ENCODE data around the gene NDST3.

The NDST3 gene

DNA sequence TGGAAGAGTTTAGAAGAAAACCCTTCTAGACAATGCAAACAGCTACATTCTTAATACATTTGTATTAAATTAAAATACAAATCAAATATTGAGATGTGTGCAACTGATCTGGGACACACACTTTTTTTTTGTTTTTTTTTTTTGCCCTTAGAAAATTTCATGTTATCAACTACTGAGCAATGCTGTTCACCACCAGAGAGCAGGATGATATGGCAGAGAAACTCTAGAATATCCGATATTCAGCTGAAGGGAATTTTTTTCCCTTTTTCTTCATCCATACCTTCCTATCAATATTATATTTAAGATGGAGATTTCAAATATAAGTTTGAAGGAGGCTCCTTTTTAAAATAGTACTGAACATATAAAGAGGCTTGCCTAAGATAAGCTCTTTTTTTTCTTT lies 1.0 kb downstream of the NDST3 start:
- peaks cover 17% of the 10 kb centered on the region for H3K27me3 ChIP-seq (ENCODE audit: insufficient read depth, poor library complexity, severe bottlenecking)
- H3K4me3 ChIP-seq (replicated peaks; ENCODE audit: insufficient read depth, low read length): no peak overlapping the region
- TF ChIP-seq, protein P1, sequence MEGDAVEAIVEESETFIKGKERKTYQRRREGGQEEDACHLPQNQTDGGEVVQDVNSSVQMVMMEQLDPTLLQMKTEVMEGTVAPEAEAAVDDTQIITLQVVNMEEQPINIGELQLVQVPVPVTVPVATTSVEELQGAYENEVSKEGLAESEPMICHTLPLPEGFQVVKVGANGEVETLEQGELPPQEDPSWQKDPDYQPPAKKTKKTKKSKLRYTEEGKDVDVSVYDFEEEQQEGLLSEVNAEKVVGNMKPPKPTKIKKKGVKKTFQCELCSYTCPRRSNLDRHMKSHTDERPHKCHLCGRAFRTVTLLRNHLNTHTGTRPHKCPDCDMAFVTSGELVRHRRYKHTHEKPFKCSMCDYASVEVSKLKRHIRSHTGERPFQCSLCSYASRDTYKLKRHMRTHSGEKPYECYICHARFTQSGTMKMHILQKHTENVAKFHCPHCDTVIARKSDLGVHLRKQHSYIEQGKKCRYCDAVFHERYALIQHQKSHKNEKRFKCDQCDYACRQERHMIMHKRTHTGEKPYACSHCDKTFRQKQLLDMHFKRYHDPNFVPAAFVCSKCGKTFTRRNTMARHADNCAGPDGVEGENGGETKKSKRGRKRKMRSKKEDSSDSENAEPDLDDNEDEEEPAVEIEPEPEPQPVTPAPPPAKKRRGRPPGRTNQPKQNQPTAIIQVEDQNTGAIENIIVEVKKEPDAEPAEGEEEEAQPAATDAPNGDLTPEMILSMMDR (IDR thresholded peaks at IDR 0.05; ENCODE audit: insufficient read depth, low read length): no peak
- TF ChIP-seq, protein P2, sequence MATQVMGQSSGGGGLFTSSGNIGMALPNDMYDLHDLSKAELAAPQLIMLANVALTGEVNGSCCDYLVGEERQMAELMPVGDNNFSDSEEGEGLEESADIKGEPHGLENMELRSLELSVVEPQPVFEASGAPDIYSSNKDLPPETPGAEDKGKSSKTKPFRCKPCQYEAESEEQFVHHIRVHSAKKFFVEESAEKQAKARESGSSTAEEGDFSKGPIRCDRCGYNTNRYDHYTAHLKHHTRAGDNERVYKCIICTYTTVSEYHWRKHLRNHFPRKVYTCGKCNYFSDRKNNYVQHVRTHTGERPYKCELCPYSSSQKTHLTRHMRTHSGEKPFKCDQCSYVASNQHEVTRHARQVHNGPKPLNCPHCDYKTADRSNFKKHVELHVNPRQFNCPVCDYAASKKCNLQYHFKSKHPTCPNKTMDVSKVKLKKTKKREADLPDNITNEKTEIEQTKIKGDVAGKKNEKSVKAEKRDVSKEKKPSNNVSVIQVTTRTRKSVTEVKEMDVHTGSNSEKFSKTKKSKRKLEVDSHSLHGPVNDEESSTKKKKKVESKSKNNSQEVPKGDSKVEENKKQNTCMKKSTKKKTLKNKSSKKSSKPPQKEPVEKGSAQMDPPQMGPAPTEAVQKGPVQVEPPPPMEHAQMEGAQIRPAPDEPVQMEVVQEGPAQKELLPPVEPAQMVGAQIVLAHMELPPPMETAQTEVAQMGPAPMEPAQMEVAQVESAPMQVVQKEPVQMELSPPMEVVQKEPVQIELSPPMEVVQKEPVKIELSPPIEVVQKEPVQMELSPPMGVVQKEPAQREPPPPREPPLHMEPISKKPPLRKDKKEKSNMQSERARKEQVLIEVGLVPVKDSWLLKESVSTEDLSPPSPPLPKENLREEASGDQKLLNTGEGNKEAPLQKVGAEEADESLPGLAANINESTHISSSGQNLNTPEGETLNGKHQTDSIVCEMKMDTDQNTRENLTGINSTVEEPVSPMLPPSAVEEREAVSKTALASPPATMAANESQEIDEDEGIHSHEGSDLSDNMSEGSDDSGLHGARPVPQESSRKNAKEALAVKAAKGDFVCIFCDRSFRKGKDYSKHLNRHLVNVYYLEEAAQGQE (IDR thresholded peaks at IDR 0.05; ENCODE audit: insufficient replicate concordance, low read depth): no peak
- TF ChIP-seq POLR2AphosphoS5 (IDR thresholded peaks at IDR 0.05; ENCODE audit: low read depth) (no peak), SPI1 (IDR thresholded peaks at IDR 0.05; ENCODE audit: borderline replicate concordance, low read depth) (no peak), GABPA (IDR thresholded peaks at IDR 0.05; ENCODE audit: low read depth) (no peak)
- no peak overlapping the region for H3K27ac ChIP-seq (replicated peaks)
- no peak for DNase-seq (ENCODE audit: low read depth in 1 of 2, low spot score in 1 of 2)

DNA sequence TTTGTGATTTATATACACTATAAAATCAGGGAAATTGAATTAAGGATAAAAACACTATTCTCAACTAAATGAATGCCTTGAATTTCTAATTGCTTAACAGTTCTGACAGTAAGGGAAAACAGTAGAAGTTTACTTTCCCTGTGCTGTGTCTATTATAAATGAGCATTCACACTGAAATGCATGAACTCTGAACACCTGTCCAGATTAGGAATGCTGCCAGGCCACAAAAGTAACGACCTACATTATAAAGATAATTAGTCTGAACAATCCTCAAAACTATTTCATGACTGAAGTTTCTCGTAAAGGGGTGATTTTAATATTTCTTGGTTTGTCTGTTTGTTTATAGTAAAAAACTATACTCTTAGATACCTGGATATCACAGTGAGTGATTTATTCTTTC lies 2.0 kb downstream of the NDST3 start:
- H3K27ac ChIP-seq (replicated peaks): no peak overlapping the region
- H3K4me3 ChIP-seq (replicated peaks; ENCODE audit: insufficient read depth, low read length): no peak overlapping the region
- DNase-seq (ENCODE audit: low read depth in 1 of 2, low spot score in 1 of 2): no peak
- TF ChIP-seq, protein P2 (IDR thresholded peaks at IDR 0.05; ENCODE audit: insufficient replicate concordance, low read depth): no peak
- TF ChIP-seq SPI1 (IDR thresholded peaks at IDR 0.05; ENCODE audit: borderline replicate concordance, low read depth) (no peak), GABPA (IDR thresholded peaks at IDR 0.05; ENCODE audit: low read depth) (no peak), POLR2AphosphoS5 (IDR thresholded peaks at IDR 0.05; ENCODE audit: low read depth) (no peak)
- TF ChIP-seq, protein P1 (IDR thresholded peaks at IDR 0.05; ENCODE audit: insufficient read depth, low read length): no peak
- H3K27me3 ChIP-seq (ENCODE audit: insufficient read depth, poor library complexity, severe bottlenecking): peaks cover 17% of the 10 kb centered on the region

DNA sequence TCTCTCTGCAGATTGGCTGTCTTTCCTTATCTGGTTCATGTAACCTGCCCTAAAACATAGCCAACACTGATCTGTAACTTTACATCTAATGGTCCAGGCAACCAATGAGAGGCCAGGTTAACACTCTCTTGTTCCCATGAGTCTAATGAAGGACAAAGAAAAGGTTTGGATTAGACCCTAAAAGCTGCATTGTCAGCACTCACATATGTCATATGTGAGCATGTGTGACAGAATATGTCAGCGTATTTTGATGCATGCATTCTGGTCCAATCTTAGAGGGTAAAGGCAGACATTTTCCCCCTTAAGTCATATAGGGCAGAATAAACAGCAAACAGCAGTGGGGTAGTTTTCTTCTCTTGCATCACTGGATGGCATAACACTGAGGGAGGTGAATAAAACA lies 3.7 kb downstream of the NDST3 start:
- H3K27ac ChIP-seq (replicated peaks): no peak overlapping the region
- TF ChIP-seq GABPA (IDR thresholded peaks at IDR 0.05; ENCODE audit: low read depth) (no peak), POLR2AphosphoS5 (IDR thresholded peaks at IDR 0.05; ENCODE audit: low read depth) (no peak), SPI1 (IDR thresholded peaks at IDR 0.05; ENCODE audit: borderline replicate concordance, low read depth) (no peak)
- TF ChIP-seq, protein P1 (IDR thresholded peaks at IDR 0.05; ENCODE audit: insufficient read depth, low read length): no peak
- TF ChIP-seq, protein P2 (IDR thresholded peaks at IDR 0.05; ENCODE audit: insufficient replicate concordance, low read depth): no peak

More for the DNA sequence above, 3.7 kb downstream of the NDST3 start:
- no peak for DNase-seq (ENCODE audit: low read depth in 1 of 2, low spot score in 1 of 2)
- Histone ChIP-seq H3K27me3 (ENCODE audit: insufficient read depth, poor library complexity, severe bottlenecking) (peaks cover 13% of the 10 kb centered on the region), H3K4me3 (replicated peaks; ENCODE audit: insufficient read depth, low read length) (no peak overlapping the region)
